GM19193 (cell line): ENCODE measurements around the gene SEPTIN8.

Source experiments
- POLR2A ChIP-seq: IDR thresholded peaks from 4 replicates; pipeline ENCODE4 v1.6.1; 2011; ENCODE audit not compliant: insufficient read depth, insufficient read length; ENCODE audit errors: extremely low read depth

SEPTIN8 gene

GRCh38 chr5:132799392-132799791 is 22.4 kb upstream of the SEPTIN8 start:
- no peak for TF ChIP-seq POLR2A

DNA sequence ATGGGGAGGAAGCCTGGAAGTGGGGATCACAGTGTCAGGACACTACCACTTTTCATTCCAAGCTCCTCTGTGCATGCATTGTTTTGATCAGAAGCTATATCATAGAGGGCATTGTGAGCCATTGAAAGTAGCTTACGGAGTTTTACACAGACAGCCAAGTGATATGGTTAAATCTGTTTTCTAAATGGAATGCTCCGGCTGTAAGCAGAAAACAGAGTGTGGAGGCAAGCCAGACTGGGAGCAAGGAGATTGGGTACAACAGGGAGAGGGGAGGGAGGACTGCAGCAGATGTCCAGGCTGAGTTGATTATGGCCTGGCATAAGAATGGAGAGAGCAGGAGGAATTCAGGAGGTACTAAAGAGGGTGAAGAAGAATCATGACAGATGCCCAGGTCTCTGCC is 20.6 kb upstream of the SEPTIN8 start:
- TF ChIP-seq POLR2A: no peak

DNA sequence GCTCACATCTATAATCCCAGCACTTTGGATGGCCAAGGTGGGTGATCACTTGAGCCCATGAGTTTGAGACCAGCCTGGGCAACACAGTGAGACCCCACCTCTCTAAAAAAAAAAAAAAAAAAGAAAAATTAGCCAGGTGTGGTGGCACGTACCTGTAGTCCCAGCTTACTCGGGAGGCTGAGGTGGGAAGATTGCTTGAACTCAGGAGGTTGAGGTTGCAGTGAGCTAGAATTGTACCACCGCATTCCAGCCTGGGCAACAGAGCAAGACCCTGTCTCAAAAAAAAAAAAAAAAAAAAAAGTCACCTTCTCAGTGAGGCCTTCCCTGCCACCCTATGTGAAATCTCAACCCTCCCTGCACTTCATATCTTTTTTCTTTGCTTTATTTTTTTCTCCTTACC is 14.0 kb upstream of the SEPTIN8 start:
- no peak for TF ChIP-seq POLR2A

- no peak for TF ChIP-seq POLR2A
Measured at GRCh38 chr5:132790201-132790865, 13.3 kb upstream of the SEPTIN8 start.

GRCh38 chr5:132788990-132789886 is 12.2 kb upstream of the SEPTIN8 start:
- no peak for TF ChIP-seq POLR2A

DNA sequence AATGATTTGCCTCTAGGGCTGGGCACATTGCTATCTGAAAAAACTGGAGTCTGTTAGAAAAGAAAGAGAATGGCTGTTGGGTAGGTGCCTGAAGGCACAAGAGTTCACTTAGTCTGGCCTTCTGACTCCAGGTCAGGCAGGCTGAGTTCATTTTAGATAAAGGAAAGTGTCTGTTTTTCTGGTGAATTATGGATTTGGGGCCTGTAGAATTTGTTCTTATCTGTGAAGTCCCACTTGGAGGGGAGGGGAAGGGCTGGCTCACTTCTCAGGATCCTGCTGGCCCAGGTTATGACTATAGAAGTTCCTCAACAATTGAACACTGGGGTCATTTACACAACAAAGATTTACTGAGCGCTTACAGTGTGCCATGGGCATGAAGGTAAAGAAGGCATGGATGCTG is 11.5 kb upstream of the SEPTIN8 start:
- TF ChIP-seq POLR2A: no peak

DNA sequence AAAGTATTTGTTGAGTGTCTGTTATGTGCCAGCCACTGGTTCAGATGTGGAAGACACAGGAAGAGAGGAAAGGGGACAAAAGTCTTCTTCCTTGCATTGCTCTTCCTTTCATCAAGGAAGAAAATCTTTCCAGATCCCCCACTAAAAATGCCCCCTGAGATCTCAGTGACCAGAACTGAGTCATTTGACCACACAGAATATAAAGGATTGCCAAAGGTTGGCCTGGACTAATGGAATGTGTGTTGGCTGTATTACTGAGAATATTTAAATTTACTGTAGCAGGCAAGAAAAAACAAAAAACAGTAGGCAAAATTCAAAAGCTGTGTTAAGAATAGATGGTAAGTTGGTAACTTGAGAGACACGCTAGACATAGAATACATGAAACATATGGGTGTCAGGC is 10.0 kb upstream of the SEPTIN8 start:
- no peak for TF ChIP-seq POLR2A

GRCh38 chr5:132785864-132786263 is 8.8 kb upstream of the SEPTIN8 start:
- TF ChIP-seq POLR2A: no peak

DNA sequence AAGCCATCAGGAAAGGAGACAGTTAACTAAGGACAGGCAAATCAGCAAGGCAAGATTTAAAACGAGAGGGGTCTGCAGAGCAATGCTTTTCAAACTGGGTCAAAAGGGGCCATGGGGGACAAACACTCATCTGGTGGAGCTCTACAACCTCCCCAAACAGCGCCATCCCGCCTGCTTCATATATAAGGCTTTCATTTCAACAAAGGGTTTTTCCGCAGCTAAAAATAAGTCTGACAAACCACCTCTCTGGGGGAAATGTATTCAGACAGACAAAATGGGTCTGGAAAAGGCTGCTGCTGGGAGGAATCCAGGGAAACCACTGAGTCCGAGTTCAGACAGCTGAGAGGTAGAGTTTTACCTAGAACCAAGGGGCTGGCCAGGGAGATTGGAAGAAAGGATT is 8.3 kb upstream of the SEPTIN8 start:
- TF ChIP-seq POLR2A: no peak

GRCh38 chr5:132782101-132782500 is 5.1 kb upstream of the SEPTIN8 start:
- TF ChIP-seq POLR2A: no peak

DNA sequence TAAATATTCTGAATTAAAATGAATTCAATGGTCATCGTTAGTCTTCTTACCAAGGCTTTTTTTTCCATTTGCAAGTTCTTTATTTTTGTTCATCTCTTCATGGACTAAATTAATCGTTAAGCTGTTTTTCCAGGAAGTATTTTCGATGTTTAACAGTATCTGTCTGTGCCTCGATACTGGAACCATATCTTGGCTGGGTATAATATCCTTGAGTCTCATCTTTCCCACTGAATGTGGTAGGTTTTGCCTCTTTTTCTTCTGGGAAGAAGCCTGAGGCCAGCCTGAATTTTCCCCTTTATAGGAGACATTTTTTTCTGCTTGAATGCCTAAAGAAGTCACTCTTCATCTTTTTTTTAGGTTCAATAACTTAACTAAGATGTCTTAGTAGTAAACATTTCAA is 4.0 kb upstream of the SEPTIN8 start:
- no peak for TF ChIP-seq POLR2A

DNA sequence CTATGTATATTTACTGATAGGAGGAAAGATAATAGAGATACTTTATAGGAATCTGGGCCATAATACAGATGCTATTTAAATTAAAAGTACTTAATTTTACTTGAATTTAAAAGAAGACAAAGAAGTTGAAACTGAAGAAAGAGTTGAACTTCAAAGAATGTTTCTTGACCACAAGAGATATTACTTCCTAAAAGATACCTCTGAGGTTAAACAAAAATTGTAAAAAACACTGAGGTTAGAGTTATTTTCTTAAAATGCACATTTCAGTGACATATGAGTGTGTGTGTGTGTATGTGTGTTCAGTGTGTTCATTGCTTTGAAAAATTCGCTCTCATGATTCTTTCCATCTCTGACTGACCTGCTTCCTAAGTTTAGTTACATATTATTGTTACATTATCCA is 3.5 kb upstream of the SEPTIN8 start:
- no peak for TF ChIP-seq POLR2A

DNA sequence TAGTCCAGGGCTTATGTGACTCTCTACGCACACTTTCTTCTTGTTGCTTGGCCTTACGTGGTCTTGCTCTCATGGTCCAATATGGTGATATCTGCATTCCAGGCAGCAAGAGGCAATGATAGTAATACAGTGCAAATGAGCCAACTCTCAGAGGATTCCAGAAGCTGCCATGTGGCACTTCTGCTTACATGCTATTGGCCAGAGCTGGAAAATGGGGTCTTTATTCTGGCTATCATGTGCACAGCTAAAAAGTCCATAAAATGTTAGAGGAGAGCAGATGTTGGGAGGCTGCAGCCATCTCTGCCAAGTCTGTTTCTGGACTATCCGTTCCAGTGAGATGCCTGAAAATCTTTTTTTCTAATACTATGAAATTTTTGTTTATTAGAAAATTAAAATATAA is 2.9 kb upstream of the SEPTIN8 start:
- TF ChIP-seq POLR2A: no peak

DNA sequence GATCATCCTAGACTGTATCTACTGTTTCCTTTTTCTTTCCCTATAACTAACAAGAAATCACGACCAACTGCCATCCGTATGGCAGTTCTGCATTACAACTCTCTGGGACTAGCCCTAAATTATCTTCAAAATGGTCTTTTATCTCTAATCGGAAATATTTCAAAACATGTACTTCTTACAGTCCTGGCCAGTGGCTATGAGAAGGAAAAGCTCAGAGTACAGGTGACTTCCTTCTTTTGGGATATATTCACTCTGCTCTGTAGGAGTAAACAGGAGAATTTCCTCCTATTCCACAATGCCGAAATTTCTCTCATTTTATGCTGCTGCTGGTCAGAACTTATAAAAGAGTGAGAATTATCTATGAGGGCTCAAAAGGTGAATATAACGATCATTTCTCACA is 1.8 kb upstream of the SEPTIN8 start:
- TF ChIP-seq POLR2A: no peak

GRCh38 chr5:132778129-132778528 is 1.1 kb upstream of the SEPTIN8 start:
- no peak for TF ChIP-seq POLR2A

DNA sequence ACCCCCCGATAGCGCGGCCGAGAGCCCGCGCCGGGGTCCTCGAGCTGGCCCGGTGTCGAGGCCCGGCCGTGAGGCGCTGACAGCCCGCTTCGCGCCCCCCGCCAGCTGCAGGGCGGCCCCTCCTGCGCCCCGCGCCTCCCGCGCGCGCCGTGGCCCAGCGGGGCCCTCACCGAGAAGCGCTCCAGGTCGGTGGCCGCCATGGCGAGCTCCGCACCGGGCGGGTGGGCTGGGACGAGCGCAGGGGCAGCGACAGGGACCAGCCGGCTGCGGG is 166 bp downstream of the SEPTIN8 start:
- TF ChIP-seq POLR2A: no peak

- TF ChIP-seq POLR2A: no peak
Measured at GRCh38 chr5:132776131-132776937, 705 bp downstream of the SEPTIN8 start.

- TF ChIP-seq POLR2A: no peak
Measured at GRCh38 chr5:132775476-132775961, 1.5 kb downstream of the SEPTIN8 start.
